Ecto neural progenitor cell (in vitro differentiated cells): ENCODE results near the gene ZNF12.
A peak's percentile ranks its signal among the peaks of the same experiment; 100 is the strongest.

Experiments used
- DNase-seq: peaks from one replicate; pipeline ENCODE4 v3.0.0-alpha.2; 2018; ENCODE audit warnings: low spot score

ZNF12 gene

DNA sequence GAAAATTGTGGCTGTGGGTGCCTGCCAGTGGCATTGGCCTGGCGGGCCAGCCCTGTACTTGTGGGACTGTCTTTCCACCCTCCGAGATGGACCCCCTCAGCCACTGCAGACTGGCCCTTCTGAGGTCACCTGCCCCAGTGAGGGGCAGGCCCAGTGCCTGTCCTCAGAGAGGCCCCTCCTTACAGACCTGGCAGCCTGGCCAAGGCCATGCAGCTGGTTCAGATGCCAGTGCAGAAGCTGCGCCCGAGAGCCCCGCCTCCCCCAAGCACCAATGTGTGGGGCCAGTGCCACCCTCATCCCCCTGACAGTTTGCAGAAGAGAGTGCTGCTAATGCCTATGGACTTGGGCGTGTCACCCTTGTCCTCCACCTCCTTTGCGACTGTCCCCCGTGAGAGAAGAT lies 59.7 kb downstream of the ZNF12 start:
- DNase-seq, result no peak

DNA sequence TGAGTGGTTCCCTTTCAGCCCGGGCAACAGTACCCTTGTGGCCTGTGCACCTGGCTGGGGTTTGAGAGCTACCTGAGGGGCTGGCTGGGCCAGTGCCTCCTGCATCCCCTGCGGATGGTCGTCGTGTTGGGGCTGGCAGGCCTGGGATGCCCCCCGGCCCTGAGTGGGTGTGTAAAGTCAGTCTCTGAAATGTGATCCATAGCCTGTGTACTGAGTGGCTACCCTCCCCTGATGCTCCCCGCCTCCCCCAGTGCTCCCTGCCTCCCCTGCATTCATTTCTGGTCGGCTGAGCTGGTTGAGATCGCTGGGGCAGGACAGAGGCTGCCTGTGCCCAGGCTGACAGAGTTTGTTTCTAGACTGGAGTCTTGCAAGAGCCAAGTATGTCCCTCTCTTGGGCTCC lies 60.3 kb downstream of the ZNF12 start:
- DNase-seq, result no peak

DNA sequence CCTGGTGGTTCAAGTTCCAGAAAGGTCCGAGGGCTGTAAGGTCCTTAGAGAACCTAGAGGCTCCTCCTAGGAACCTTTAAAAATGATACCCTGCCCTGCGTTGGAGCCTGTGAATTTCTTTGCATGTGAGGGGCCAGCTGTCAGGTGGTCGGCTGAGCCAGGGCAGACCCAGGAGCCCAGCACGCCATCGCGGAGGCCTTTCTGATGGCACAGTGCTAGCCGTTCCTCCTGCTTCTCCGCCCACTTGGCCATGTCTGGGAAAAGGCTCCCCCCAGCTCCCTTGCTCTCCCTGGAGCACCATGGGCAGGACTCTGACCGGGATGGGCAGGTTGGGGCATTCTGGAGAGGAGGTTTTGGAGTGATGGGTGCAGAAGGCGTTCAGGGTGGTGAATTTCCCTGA lies 62.0 kb downstream of the ZNF12 start:
- DNase-seq, result no peak

DNA sequence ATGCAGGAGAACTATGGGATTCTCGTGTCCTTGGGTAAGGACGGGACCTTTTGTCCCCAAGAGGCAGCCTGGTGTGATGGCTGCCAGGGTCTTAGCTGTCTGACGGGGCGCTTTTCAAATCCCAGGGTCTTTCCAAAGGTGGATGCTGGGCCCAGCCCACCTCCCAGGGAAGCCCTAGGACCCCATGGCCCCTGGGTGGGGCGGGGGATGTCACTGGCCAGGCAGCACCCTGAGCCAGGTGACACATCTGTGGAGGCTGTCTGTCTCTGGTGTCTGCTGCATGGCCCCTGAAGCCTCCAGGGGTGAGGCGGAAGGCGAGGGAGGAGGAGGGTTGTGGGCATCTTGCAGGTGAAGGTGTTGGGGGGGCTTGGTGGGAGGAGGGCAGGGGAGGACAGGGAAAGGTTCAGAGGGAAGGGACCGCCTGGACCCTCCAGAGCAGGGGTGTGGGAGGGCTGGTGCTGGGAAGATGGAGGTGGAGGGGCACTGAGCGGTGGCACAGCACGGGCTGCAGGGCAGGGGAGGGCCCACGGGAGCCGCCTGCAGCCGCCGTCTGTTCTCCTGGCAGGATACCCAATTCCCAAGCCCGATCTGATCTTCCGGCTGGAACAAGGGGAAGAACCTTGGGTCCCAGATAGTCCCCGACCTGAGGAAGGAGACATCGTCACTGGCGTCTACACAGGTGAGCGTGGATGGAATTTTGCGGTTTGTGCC lies 62.7 kb downstream of the ZNF12 start:
- DNase-seq, result no peak

DNA sequence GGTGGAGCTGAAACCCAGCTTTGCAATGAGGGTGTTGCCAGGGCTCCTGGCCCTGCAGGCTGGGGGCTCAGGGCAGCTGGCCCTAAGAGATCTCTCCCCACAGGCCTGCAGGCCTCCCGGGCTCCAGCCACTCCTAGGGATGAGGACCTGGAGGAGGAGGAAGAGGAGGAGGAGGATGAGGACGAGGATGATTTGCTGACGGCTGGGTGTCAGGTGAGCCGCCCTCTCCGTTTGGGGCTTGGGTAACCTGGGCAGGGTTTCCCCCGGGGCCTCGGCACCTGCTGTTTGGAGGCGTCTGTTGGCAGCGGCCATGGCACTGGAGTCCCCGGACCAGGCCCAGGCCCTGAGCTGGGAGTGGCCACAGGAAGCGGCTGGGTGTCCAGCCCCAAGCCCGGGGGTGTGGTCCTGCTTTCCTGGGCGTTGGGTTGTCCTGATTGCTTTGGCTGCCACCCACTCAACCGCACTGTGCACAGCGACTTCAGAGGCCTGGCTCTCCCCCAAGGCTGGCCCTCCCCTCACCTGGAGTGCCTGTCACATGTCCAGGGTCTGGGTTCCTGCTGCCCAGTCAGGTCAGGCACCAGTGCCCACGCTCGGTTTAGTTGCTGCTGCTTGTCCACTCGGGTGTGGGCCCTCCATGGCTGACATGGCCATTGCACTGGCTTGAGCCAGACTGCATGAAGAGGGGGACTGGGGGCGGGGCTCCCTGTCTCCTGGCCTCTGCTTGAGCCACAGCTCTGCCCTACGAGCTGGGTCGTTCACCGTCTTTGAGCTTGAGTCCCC lies 63.7 kb downstream of the ZNF12 start:
- no peak for DNase-seq

DNA sequence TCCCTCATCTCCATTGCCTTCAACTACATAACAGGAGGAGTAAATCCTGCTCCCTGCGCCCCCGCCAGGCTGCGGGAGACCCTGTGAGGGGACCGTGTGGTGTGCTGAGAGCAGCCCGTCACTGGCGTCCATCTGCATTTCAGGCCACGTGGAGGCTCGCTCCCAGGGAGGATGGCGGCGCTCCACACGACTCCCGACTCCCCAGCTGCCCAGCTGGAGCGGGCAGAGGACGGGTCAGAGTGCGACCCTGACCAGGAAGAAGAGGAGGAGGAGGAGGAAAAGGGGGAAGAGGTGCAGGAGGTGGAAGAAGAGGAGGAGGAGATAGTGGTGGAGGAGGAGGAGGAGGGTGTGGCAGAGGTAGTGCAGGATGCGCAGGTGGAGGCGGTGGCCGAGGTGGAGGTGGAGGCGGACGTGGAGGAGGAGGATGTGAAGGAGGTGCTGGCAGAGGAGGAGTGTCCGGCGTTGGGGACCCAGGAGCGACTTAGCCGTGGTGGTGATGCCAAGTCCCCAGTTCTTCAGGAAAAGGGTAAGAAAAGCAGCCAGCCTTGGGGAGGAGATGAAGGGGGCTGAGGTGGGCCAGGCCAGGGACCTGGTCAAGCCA lies 64.4 kb downstream of the ZNF12 start:
- no peak for DNase-seq

DNA sequence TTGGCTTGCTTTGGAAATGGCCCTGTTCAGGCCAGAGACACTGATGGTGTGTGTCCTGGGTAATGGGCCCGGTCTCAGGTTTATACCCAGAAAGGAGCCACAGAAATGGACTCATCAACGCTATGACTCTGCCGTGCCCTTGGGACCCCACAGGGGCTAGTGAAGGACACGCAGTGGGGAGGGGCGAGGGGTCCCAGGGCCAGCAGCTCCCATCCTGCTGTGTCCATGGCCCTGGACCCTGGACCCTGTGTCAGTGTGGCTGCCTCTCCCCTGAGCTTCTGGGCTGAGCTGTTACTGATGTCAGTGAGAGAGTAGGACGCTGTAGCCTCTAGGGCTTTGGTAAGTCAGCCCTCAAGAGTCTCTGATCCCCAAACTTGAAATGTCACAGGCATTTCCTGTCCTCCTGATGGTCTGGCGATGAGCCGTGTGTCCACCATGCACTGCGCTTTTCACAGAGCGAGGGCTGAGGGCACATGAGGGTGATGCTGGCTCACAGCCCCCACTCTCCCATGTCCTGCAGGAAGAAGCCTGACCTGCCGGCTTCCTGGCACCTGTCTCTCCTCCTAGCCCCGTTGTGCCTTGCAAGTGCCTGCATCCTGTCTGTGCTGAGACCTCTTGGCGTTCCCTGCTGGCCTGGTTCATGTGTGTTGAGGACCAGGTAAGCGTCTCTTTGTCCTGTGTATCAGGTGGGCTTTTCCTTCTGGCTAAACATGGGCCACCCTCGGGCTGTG lies 65.3 kb downstream of the ZNF12 start:
- DNase-seq, result no peak

DNA sequence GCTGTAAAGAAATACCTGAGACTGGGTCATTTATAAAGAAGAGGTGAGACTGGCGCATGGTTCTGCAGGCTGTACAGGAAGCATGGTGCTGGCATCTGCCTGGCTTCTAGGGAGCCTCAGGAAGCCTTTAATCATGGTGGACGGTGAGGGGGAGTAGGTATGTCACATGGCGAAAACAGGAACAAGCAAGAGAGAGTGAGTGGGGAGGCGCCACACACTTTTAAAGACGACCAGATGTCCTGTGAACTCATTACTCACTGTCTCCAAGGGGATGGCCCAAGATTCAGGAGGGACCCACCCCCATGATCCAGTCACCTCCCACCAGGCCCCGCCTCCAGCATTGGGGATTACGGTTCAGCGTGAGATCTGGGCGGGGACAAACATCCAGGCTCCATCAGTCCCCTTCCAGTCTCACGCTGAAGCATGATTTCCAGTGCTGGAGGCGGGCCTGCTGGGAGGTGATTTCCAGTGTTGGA lies 66.5 kb downstream of the ZNF12 start:
- DNase-seq, result peak; percentile 75

DNA sequence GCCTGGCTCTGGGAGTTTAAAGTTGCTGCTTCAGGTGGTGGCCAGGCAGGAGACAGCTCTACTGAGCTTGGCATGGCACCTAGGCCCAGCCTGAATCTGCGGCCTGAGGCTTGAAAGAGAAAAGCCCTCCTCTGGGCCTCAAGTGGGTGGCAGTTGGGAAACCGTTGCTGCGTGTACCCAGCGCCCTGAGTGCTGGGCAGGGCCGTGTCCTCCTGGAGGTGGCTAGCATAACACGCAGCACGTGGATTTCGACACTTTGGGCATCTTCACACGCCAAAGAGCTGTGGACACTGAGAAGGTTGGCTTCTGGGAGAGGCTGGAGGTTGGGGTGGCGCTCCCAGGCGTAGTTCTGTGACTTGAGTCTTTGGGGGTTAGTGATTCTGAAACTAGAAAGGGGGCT lies 67.1 kb downstream of the ZNF12 start:
- DNase-seq, result no peak

DNA sequence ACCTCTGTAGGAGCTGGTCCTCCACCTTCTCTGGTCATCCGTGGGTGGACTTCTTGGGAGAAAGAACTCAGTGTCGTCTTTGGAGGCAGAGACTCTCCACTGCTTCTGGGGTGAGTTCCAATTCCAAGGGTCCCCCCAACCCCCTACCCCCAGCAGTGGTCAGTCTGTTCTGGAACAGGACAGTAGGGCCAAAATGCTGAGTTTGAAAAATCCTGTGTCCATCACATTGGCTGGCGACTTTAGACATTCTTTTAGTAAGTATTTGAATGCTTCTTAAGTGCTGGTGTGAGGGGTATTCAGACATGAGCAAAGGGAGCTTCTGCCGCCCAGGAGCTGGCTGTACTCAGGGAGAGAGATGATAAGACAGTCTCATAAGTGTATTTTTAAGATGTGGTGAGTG lies 67.7 kb downstream of the ZNF12 start:
- DNase-seq, result no peak
